IMR-90 (cell line): ENCODE measurements around the gene ECSCR. TPM values are rescaled to one million over a fixed set of nuclear protein-coding genes. Genes with fewer than 3 reads are reported as not detected.
A peak's percentile ranks its signal among the peaks of the same experiment; 100 is the strongest.

ENCODE experiments used
- ATAC-seq: fragments of 200-7000 bp; cut with Tn5 transposase; 2 replicates; pipeline ENCODE4 v1.9.1; 2020; ENCODE audit warnings: low read depth, mild to moderate bottlenecking, moderate library complexity
- BruUV-seq: library from RNA; stranded (reverse); fragments of 400-500 nt; replicated peaks from 2 replicates; lab custom pipeline; 2021; lab: Mats Ljungman, UMichigan
- CTCF ChIA-PET: fragments of 300-600 bp; formaldehyde crosslinking; extraction: SDS; loops from one replicate; lab custom pipeline; 2021; ENCODE audit warnings: antibody characterized with exemption; lab: Yijun Ruan, JAX
- POLR2A ChIA-PET: fragments of 300-600 bp; sonication (Branson Sonifier 250); formaldehyde crosslinking; loops from one replicate; lab custom pipeline; 2022; ENCODE audit warnings: antibody characterized with exemption; ENCODE audit not compliant: unreplicated experiment; lab: Charles Lee
- DNase-seq: peaks from one replicate; pipeline ENCODE4 v3.0.0; 2013
- H2AFZ ChIP-seq: replicated peaks from 2 replicates; pipeline ENCODE3; 2013; ENCODE audit warnings: low read length, mild to moderate bottlenecking; ENCODE audit not compliant: poor library complexity
- H2AK5ac ChIP-seq: 2 replicates; pipeline ENCODE4 v1.6.1; 2013; ENCODE audit warnings: low read depth, low read length, inconsistent platforms
- H2AK9ac ChIP-seq: replicated peaks from 2 replicates; pipeline ENCODE3; 2013; ENCODE audit warnings: mild to moderate bottlenecking, low read depth, low read length, moderate library complexity; ENCODE audit not compliant: poor library complexity
- H2BK120ac ChIP-seq: 2 replicates; pipeline ENCODE4 v1.6.1; 2013; ENCODE audit warnings: low read depth, low read length, inconsistent platforms
- H2BK15ac ChIP-seq: 3 replicates; pipeline ENCODE4 v1.6.1; 2013; ENCODE audit warnings: low read depth, low read length, inconsistent platforms
- H2BK20ac ChIP-seq: 2 replicates; pipeline ENCODE4 v1.6.1; 2013; ENCODE audit warnings: low read depth, mild to moderate bottlenecking, inconsistent platforms, low read length, moderate library complexity
- H2BK5ac ChIP-seq: 2 replicates; pipeline ENCODE4 v1.6.1; 2013; ENCODE audit warnings: mild to moderate bottlenecking, low read depth, low read length, inconsistent platforms; ENCODE audit not compliant: poor library complexity, severe bottlenecking
- H3K14ac ChIP-seq: replicated peaks from 2 replicates; pipeline ENCODE4 v1.6.1; 2013; ENCODE audit warnings: low read depth, low read length, inconsistent platforms
- H3K18ac ChIP-seq: 2 replicates; pipeline ENCODE4 v1.6.1; 2013; ENCODE audit warnings: low read depth, low read length, control low read depth
- H3K23ac ChIP-seq: 2 replicates; pipeline ENCODE4 v1.6.1; 2013; ENCODE audit warnings: low read depth, low read length, inconsistent platforms
- H3K27ac ChIP-seq: 2 replicates; pipeline ENCODE4 v1.5.1; 2013; ENCODE audit warnings: mild to moderate bottlenecking, control low read depth, low read length; ENCODE audit not compliant: insufficient read depth
- H3K27me3 ChIP-seq: 2 replicates; pipeline ENCODE4 v1.6.1; 2013; ENCODE audit warnings: low read length; ENCODE audit not compliant: control insufficient read depth, insufficient read depth
- H3K36me3 ChIP-seq: 2 replicates; pipeline ENCODE4 v1.6.1; 2013; ENCODE audit warnings: low read length, mixed read lengths; ENCODE audit not compliant: control insufficient read depth, insufficient read depth
- H3K4ac ChIP-seq: 2 replicates; pipeline ENCODE4 v1.6.1; 2013; ENCODE audit warnings: low read depth, low read length, inconsistent platforms
- H3K4me1 ChIP-seq: 2 replicates; pipeline ENCODE4 v1.6.1; 2013; ENCODE audit warnings: low read length, mixed read lengths; ENCODE audit not compliant: control insufficient read depth, insufficient read depth
- H3K4me2 ChIP-seq: 2 replicates; pipeline ENCODE4 v1.6.1; 2013; ENCODE audit warnings: low read depth, mild to moderate bottlenecking, control low read depth, low read length, moderate library complexity
- H3K4me3 ChIP-seq: 2 replicates; pipeline ENCODE4 v1.5.1; 2013; ENCODE audit warnings: low read depth, mild to moderate bottlenecking, control low read depth, low read length, moderate library complexity; ENCODE audit not compliant: insufficient read depth
- H3K56ac ChIP-seq: 2 replicates; pipeline ENCODE4 v1.6.1; 2013; ENCODE audit warnings: low read length, inconsistent platforms; ENCODE audit not compliant: insufficient read depth; ENCODE audit errors: extremely low read depth
- H3K79me1 ChIP-seq, 2 experiments: 2 replicates each; pipeline ENCODE4 v1.6.1; 2013; ENCODE audit warnings: low read length in 2 of 2, inconsistent platforms in 1 of 2, low read depth in 1 of 2
- H3K9ac ChIP-seq: 2 replicates; pipeline ENCODE4 v1.6.1; 2013; ENCODE audit warnings: low read depth, low read length, control low read depth
- H3K9me1 ChIP-seq: 2 replicates; pipeline ENCODE4 v1.6.1; 2013; ENCODE audit warnings: low read length, inconsistent platforms; ENCODE audit not compliant: insufficient read depth
- H3K9me3 ChIP-seq: 2 replicates; pipeline ENCODE4 v1.6.1; 2013; ENCODE audit warnings: low read length; ENCODE audit not compliant: control insufficient read depth, insufficient read depth
- H4K20me1 ChIP-seq: 2 replicates; pipeline ENCODE4 v1.6.1; 2013; ENCODE audit warnings: low read length, inconsistent platforms; ENCODE audit not compliant: insufficient read depth
- H4K5ac ChIP-seq: 2 replicates; pipeline ENCODE4 v1.6.1; 2013; ENCODE audit warnings: mild to moderate bottlenecking, low read depth, low read length, control low read depth
- H4K8ac ChIP-seq, 2 experiments: 2 replicates each; pipeline ENCODE4 v1.6.1; 2013; ENCODE audit warnings: low read depth in 2 of 2, low read length in 2 of 2, control low read depth in 1 of 2, inconsistent platforms in 1 of 2
- H4K91ac ChIP-seq: 2 replicates; pipeline ENCODE4 v1.6.1; 2013; ENCODE audit warnings: low read depth, low read length, inconsistent platforms; ENCODE audit not compliant: insufficient read depth
- BHLHE40 ChIP-seq: fragments of 150-350 bp; IDR thresholded peaks from 2 replicates; pipeline ENCODE4 v1.6.1; 2016; ENCODE audit warnings: mild to moderate bottlenecking, low read depth, low read length
- CEBPB ChIP-seq: IDR thresholded peaks from 2 replicates; pipeline ENCODE4 v1.6.1; 2012; ENCODE audit warnings: low read depth, low read length, improper control_type of control experiment
- CHD1 ChIP-seq: IDR thresholded peaks from 2 replicates; pipeline ENCODE4 v1.6.1; 2012; ENCODE audit warnings: low read depth, low read length, improper control_type of control experiment
- CTCF ChIP-seq: conservative IDR thresholded peaks from 2 replicates; pipeline ENCODE4 v1.5.1; 2012; ENCODE audit warnings: mild to moderate bottlenecking, low read depth, low read length, improper control_type of control experiment
- ELK1 ChIP-seq: fragments of 150-350 bp; IDR thresholded peaks from 2 replicates; pipeline ENCODE4 v1.6.1; 2016; ENCODE audit warnings: low read depth, mild to moderate bottlenecking, low read length, moderate library complexity, borderline replicate concordance
- MAFK ChIP-seq: IDR thresholded peaks from 2 replicates; pipeline ENCODE4 v1.6.1; 2012; ENCODE audit warnings: low read depth, low read length, improper control_type of control experiment
- MAZ ChIP-seq: IDR thresholded peaks from 2 replicates; pipeline ENCODE4 v1.6.1; 2012; ENCODE audit warnings: low read depth, mild to moderate bottlenecking, low read length, improper control_type of control experiment, moderate library complexity, borderline replicate concordance
- MXI1 ChIP-seq: IDR thresholded peaks from 2 replicates; pipeline ENCODE4 v1.6.1; 2012; ENCODE audit warnings: low read depth, mild to moderate bottlenecking, low read length, moderate library complexity, borderline replicate concordance
- NFE2L2 ChIP-seq: fragments of 150-350 bp; IDR thresholded peaks from 2 replicates; pipeline ENCODE4 v1.6.1; 2016; ENCODE audit warnings: low read depth, mild to moderate bottlenecking, low read length
- POLR2A ChIP-seq: IDR thresholded peaks from 2 replicates; pipeline ENCODE4 v1.6.1; 2012; ENCODE audit warnings: mild to moderate bottlenecking, low read depth, low read length
- RAD21 ChIP-seq: IDR thresholded peaks from 2 replicates; pipeline ENCODE4 v1.6.1; 2012; ENCODE audit warnings: low read length, improper control_type of control experiment
- RCOR1 ChIP-seq: IDR thresholded peaks from 2 replicates; pipeline ENCODE4 v1.6.1; 2012; ENCODE audit warnings: mild to moderate bottlenecking, low read length, improper control_type of control experiment; ENCODE audit not compliant: insufficient replicate concordance
- RFX5 ChIP-seq: IDR thresholded peaks from 2 replicates; pipeline ENCODE4 v1.8.0; 2012; ENCODE audit warnings: low read depth, mild to moderate bottlenecking, low read length, moderate library complexity
- SMC3 ChIP-seq: fragments of 150-350 bp; IDR thresholded peaks from 2 replicates; pipeline ENCODE4 v1.6.1; 2016; ENCODE audit warnings: low read depth, mild to moderate bottlenecking, antibody characterized with exemption, low read length, moderate library complexity
- USF2 ChIP-seq: fragments of 150-350 bp; IDR thresholded peaks from 2 replicates; pipeline ENCODE4 v1.6.1; 2017; ENCODE audit warnings: mild to moderate bottlenecking, antibody characterized with exemption, low read length, low read depth
- WGBS, 2 experiments: methylation state at CpG; one replicate each; pipeline versions ENCODE4 v1.1.5 to v1.1.7; 2013; ENCODE audit warnings: missing lambda C conversion rate in 2 of 2; ENCODE audit not compliant: insufficient read length in 1 of 2; ENCODE audit errors: extremely low coverage in 2 of 2; 5-methylcytosine and 5-hydroxymethylcytosine counted together
- dilution Hi-C: fragments of 300-500 bp; cut with HindIII; formaldehyde crosslinking; loops from one replicate; pipeline ENCODE4 v1.14.3; 2018; ENCODE audit warnings: low sequenced_read_pairs; ENCODE audit not compliant: unreplicated experiment
- in situ Hi-C: fragments of 300-500 bp; cut with MboI; formaldehyde crosslinking; loops from 3 replicates; pipeline ENCODE4 v1.14.3; 2019; ENCODE audit warnings: low sequenced_read_pairs, inconsistent platforms, mixed read lengths
- intact Hi-C: fragments of 100-400 bp; cut with micrococcal nuclease; formaldehyde crosslinking; loops from 2 replicates; pipeline ENCODE4 v1.10.0; 2022
- polyA plus RNA-seq, 3 experiments: library from polyadenylated mRNA; depleted of rRNA; stranded (reverse); fragments of >200 nt; gene quantifications; 2 replicates each; pipeline ENCODE4 v1.2.3, GENCODE V29; 2012; ENCODE audit warnings: low replicate concordance in 1 of 3
- total RNA-seq: library from RNA; depleted of rRNA; stranded (reverse); fragments of >200 nt; gene quantifications from 2 replicates; pipeline ENCODE4 v1.2.3, GENCODE V29; 2012

ECSCR gene
- total and polyA plus RNA-seq, 2 of the 4 experiments (the other 2 are of a cell fraction): 3.6 to 3.9 TPM

- no peaks in the 10 kb centered on the region for H3K27me3 ChIP-seq
- H2AK5ac ChIP-seq: no peak overlapping the region; the same call in 1 of the 2 replicates
- ATAC-seq (no peak), DNase-seq (no peak)
- H4K5ac ChIP-seq: no peak overlapping the region
- 75% methylated on average over 4 of the region's 15 CpGs; no CpG with 5 or more reads in 1 of the 2 experiments for WGBS, 2 experiments
- BruUV-seq: no TSS peak
- no peak overlapping the region for H2BK15ac ChIP-seq
- intact Hi-C loops (no loop called here), in situ Hi-C loops (no loop called here), dilution Hi-C loops (no loop called here)
- no peak overlapping the region for H3K4me2 ChIP-seq
- H3K56ac ChIP-seq: no peak overlapping the region
- peaks cover 27% of the 10 kb centered on the region for H3K4me1 ChIP-seq
- H3K27ac ChIP-seq: no peak overlapping the region
- H3K9me3 ChIP-seq: no peaks in the 10 kb centered on the region
- TF ChIP-seq CHD1 (no peak), MAZ (no peak), SMC3 (no peak), BHLHE40 (no peak), MXI1 (no peak), POLR2A (no peak), NFE2L2 (no peak), RCOR1 (no peak), CTCF (no peak), ELK1 (no peak), USF2 (no peak), RFX5 (no peak), CEBPB (no peak), RAD21 (no peak), MAFK (no peak)
- no peak overlapping the region for H4K8ac ChIP-seq
- ChIA-PET CTCF (no interaction called here), POLR2A (no interaction called here)
- no peak overlapping the region for H3K23ac ChIP-seq
- no peak overlapping the region for H2BK20ac ChIP-seq
- peaks cover 0 to 22% of the 10 kb centered on the region in 2 experiments; a peak in 2 of 4 replicates for H3K79me1 ChIP-seq
- H3K36me3 ChIP-seq: peaks cover 8% of the 10 kb centered on the region
- no peak overlapping the region for H3K9ac ChIP-seq
- H3K9me1 ChIP-seq: peaks cover 22% of the 10 kb centered on the region
- no peak overlapping the region for H2AFZ ChIP-seq
- H4K20me1 ChIP-seq: no peaks in the 10 kb centered on the region; the same call in 1 of the 2 replicates
- H3K4me3 ChIP-seq: no peak overlapping the region
- no peak overlapping the region for H2BK5ac ChIP-seq
- H4K91ac ChIP-seq: no peak overlapping the region
- H2BK120ac ChIP-seq: peak overlapping the region; percentile 67; the same call in 1 of the 2 replicates
- 0 out of 2 replicates have a peak overlapping the region, but pooled peaks have one; percentile 80 for H3K4ac ChIP-seq
- no peak overlapping the region; the same call in 1 of the 2 replicates for H3K14ac ChIP-seq
- no peak overlapping the region for H3K18ac ChIP-seq
- H2AK9ac ChIP-seq: peak overlapping the region; percentile 67
Observed at GRCh38 chr5:139472386-139473030, 10.0 kb upstream of the ECSCR start.
